Colonic mucosa (tissue), 4 donors: Measurements from ENCODE around the gene INPP5A. TPM values are rescaled to one million over a fixed set of nuclear protein-coding genes. Genes with fewer than 3 reads are reported as not detected.

ENCODE experiments used
- DNase-seq: peaks from one replicate; pipeline ENCODE4 v3.0.0-alpha.2; 2020
- H3K27ac ChIP-seq: fragments of 200-600 bp; one replicate; pipeline ENCODE4 v1.8.0; 2021
- H3K27me3 ChIP-seq: fragments of 200-600 bp; one replicate; pipeline ENCODE4 v1.8.0; 2021
- H3K36me3 ChIP-seq: fragments of 200-600 bp; one replicate; pipeline ENCODE4 v1.8.0; 2021
- H3K4me1 ChIP-seq: fragments of 200-600 bp; one replicate; pipeline ENCODE4 v1.8.0; 2021; ENCODE audit warnings: mild to moderate bottlenecking
- H3K4me3 ChIP-seq: fragments of 200-600 bp; one replicate; pipeline ENCODE4 v1.8.0; 2021
- H3K9ac ChIP-seq, 2 donors: one replicate each; pipeline ENCODE4 v1.7.0; 2013; ENCODE audit warnings: control low read depth in 2 of 2, low read depth in 2 of 2, low read length in 2 of 2
- H3K9me3 ChIP-seq: fragments of 200-600 bp; one replicate; pipeline ENCODE4 v1.8.0; 2021
- intact Hi-C: fragments of 100-400 bp; cut with DNase I; formaldehyde crosslinking; loops from one replicate; pipeline ENCODE4 v1.14.1; 2022
- total RNA-seq, 2 donors: library from RNA; stranded (reverse); fragmentation: NEBNext Ultra II Directional in 1 of 2; extraction: Animal tissue kit (Norgen Biotek cat#: 25700) in 1 of 2; gene quantifications; one replicate each; pipeline ENCODE4 v1.2.1, GENCODE V29; 2021
- TF ChIP-seq, protein P1 (sequence below): fragments of 200-600 bp; IDR thresholded peaks from one replicate; pipeline ENCODE4 v1.8.0; 2022; ENCODE audit warnings: antibody characterized with exemption, mild to moderate bottlenecking
- donor health status: healthy.
- donor health status: DM: no; HTN: no; CAD: no.
- donor health status: DM: no; HTN: no; CAD: no.

The INPP5A gene
- total RNA-seq, 2 donors from 2014 or later, result 29.9 to 41.5 TPM

DNA sequence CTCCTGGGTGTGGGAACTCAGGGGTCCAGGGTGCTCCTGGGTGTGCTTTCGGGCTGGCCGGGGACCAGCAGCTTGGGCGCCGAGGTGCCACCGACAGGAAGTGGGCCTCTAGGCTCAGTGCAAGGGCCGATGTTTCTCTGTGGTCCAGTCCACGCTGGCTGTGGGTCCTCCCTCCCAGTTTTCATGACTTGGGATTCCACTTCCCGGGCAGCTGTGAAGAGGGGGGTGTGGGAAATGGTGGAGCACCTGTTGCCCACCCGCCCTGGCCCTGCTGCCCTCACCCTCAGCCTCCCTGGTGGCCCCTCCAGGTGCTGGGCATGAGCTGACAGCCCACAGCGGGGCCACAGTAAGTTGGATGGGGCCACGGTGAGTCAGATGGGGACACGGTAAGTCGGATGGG, 189.8 kb downstream of the INPP5A start:
- H3K9ac ChIP-seq, result no peak overlapping the region
- DNase-seq, result no peak
- H3K4me1 ChIP-seq, result no peaks in the 10 kb centered on the region
- H3K27ac ChIP-seq, result no peak overlapping the region
- no peaks in the 10 kb centered on the region for H3K9me3 ChIP-seq
- TF ChIP-seq, protein P1, sequence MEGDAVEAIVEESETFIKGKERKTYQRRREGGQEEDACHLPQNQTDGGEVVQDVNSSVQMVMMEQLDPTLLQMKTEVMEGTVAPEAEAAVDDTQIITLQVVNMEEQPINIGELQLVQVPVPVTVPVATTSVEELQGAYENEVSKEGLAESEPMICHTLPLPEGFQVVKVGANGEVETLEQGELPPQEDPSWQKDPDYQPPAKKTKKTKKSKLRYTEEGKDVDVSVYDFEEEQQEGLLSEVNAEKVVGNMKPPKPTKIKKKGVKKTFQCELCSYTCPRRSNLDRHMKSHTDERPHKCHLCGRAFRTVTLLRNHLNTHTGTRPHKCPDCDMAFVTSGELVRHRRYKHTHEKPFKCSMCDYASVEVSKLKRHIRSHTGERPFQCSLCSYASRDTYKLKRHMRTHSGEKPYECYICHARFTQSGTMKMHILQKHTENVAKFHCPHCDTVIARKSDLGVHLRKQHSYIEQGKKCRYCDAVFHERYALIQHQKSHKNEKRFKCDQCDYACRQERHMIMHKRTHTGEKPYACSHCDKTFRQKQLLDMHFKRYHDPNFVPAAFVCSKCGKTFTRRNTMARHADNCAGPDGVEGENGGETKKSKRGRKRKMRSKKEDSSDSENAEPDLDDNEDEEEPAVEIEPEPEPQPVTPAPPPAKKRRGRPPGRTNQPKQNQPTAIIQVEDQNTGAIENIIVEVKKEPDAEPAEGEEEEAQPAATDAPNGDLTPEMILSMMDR, result no peak
- intact Hi-C loops, result no loop called here
- no peaks in the 10 kb centered on the region for H3K36me3 ChIP-seq
- H3K4me3 ChIP-seq, result no peak overlapping the region
- H3K27me3 ChIP-seq, result no peaks in the 10 kb centered on the region

DNA sequence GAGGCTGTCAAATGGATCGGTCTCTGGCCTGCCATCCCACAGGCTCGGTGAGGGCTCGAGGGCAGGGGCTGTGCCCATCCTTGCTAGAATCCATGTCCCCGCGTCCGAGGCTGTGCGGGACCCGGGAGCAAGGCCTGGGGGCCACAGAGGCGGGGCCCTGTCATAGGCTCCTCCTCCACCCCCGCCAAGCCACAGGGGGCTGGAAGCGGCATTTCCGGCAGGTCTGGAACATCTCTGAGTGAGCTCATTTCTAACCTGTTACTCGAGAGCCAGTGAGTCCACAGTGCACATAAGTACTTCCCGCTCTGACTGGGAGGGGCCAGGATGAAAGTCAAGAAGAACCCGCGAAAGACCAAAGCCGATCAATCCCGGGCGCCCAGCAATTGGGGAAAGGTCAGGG, 190.7 kb downstream of the INPP5A start:
- intact Hi-C loops, result no loop called here
- H3K9me3 ChIP-seq, result no peaks in the 10 kb centered on the region
- no peak overlapping the region for H3K27ac ChIP-seq
- TF ChIP-seq, protein P1, result no peak
- no peaks in the 10 kb centered on the region for H3K36me3 ChIP-seq
- H3K4me1 ChIP-seq, result no peaks in the 10 kb centered on the region
- H3K9ac ChIP-seq, result no peak overlapping the region
- H3K4me3 ChIP-seq, result no peak overlapping the region
- no peaks in the 10 kb centered on the region for H3K27me3 ChIP-seq
- no peak for DNase-seq

DNA sequence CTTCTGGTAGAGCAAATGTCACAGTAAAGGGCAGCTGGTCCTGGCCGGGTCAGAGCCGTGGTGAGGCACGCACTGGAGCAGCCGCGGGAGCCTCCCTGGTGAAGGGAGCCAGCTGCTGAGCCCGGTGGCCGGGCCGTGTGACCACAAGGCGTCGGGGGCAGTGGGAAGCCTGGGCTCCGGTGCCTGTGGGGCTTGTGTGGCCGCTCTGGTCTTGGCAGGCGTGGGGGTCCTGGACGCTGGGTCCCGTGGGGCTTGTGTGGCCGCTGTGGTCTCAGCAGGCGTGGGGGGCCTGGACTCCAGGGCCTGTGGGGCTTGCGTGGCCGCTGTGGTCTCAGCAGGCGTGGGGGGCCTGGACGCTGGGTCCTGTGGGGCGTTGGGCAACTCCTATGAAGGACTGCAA, 191.2 kb downstream of the INPP5A start:
- no peak overlapping the region for H3K9ac ChIP-seq
- H3K4me1 ChIP-seq, result no peaks in the 10 kb centered on the region
- H3K27ac ChIP-seq, result no peak overlapping the region
- H3K27me3 ChIP-seq, result no peaks in the 10 kb centered on the region
- intact Hi-C loops, result no loop called here
- no peaks in the 10 kb centered on the region for H3K36me3 ChIP-seq
- no peaks in the 10 kb centered on the region for H3K9me3 ChIP-seq
- TF ChIP-seq, protein P1, result no peak
- no peak overlapping the region for H3K4me3 ChIP-seq
- DNase-seq, result no peak

DNA sequence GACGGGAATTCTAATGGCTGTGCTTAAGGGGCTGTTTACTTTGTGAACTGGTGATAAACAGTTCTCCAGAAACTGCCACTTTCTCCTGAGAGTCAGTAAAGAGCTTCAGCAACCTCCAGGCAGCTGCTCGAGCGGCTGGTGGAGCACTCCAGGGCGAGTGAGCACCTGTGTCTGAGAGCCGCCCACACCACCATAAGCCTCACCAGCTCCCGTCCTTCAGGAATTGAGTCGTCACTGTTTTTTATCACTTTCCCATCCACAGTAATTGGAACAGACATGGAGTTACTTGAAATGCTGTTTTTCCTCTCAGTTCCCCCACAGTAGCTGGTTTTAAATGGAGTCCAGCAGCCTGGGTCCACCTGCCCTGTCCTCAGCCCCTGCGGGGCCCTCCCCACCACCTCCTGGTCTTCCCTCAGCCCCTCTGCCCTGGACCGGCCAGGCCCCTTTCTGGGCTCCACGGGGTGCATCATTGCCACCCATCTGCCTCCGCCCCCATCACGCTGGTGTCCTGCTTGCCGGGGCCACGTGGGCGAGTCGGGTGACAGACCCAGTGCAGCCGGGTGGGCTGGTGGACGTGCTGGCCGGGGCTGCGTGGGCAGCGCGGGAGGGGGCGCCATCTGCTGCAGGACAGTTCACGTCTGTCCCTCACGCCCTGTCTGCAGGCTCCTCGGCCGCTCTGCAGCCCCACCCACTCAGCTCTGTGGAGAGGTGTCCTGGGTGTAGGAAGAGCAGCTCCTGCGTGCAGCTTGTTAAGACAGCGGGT, 192.4 kb downstream of the INPP5A start:
- no peaks in the 10 kb centered on the region for H3K9me3 ChIP-seq
- H3K27ac ChIP-seq, result no peak overlapping the region
- H3K27me3 ChIP-seq, result no peaks in the 10 kb centered on the region
- H3K9ac ChIP-seq, result no peak overlapping the region
- no peaks in the 10 kb centered on the region for H3K36me3 ChIP-seq
- TF ChIP-seq, protein P1, result no peak
- intact Hi-C loops, result no loop called here
- H3K4me3 ChIP-seq, result no peak overlapping the region
- H3K4me1 ChIP-seq, result no peaks in the 10 kb centered on the region
- DNase-seq, result no peak

DNA sequence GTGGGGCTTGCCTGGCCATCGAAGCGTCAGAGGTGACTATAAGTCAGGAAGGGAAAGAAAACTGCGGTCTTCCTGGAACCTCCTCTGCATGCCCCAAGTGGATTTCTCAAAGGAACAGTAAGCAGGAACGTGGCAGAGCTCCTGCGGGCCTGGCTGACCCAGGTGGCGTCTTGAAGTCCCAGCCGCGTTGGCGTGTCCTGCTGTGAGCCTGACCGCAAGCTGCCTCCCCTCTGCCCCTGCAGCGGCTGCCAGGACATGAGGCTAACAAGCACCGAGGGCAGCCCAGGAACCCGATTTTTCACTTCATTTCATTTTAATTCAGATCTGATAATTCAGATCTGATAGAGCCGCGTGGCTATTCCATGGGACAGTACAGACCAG, 193.0 kb downstream of the INPP5A start:
- Histone ChIP-seq H3K9ac (no peak overlapping the region), H3K4me1 (no peaks in the 10 kb centered on the region), H3K36me3 (no peaks in the 10 kb centered on the region), H3K27me3 (no peaks in the 10 kb centered on the region), H3K9me3 (no peaks in the 10 kb centered on the region), H3K4me3 (no peak overlapping the region), H3K27ac (no peak overlapping the region)
- intact Hi-C loops, result no loop called here
- DNase-seq, result no peak
- TF ChIP-seq, protein P1, result no peak
